GM23338 (cell line): ENCODE measurements around the gene MMAB. TPM values are rescaled to one million over a fixed set of nuclear protein-coding genes. Genes with fewer than 3 reads are reported as not detected.

Source experiments
- ATAC-seq: fragments of 200-7000 bp; cut with Tn5 transposase; 3 replicates; pipeline ENCODE4 v1.9.1; 2020
- DNase-seq: peaks from one replicate; pipeline ENCODE4 v3.0.0-alpha.2; 2015; ENCODE audit warnings: low spot score
- H2AFZ ChIP-seq: fragments of 200-600 bp; sonication (generic); 2 replicates; pipeline ENCODE4 v1.8.0; 2016; ENCODE audit warnings: antibody characterized with exemption, mild to moderate bottlenecking, moderate library complexity
- H3F3A ChIP-seq: fragments of 200-600 bp; sonication (generic); replicated peaks from 2 replicates; pipeline ENCODE4 v1.8.0; 2017; ENCODE audit warnings: antibody characterized with exemption, mixed run types, low read depth
- H3K27ac ChIP-seq: fragments of 200-600 bp; sonication (generic); 2 replicates; pipeline ENCODE4 v1.6.1; 2016; ENCODE audit warnings: low read depth
- H3K27me3 ChIP-seq: fragments of 200-600 bp; sonication (generic); 2 replicates; pipeline ENCODE4 v1.8.0; 2016; ENCODE audit warnings: mild to moderate bottlenecking, mixed run types, moderate library complexity; ENCODE audit not compliant: insufficient read depth
- H3K36me3 ChIP-seq: fragments of 200-600 bp; sonication (generic); 2 replicates; pipeline ENCODE4 v1.8.0; 2016; ENCODE audit warnings: mild to moderate bottlenecking; ENCODE audit not compliant: insufficient read depth
- H3K4me1 ChIP-seq: fragments of 200-600 bp; sonication (generic); 2 replicates; pipeline ENCODE4 v1.8.0; 2016; ENCODE audit warnings: mild to moderate bottlenecking, moderate library complexity; ENCODE audit not compliant: insufficient read depth
- H3K4me2 ChIP-seq: fragments of 200-600 bp; sonication (generic); 2 replicates; pipeline ENCODE4 v1.7.1; 2017; ENCODE audit warnings: mixed run types
- H3K4me3 ChIP-seq: fragments of 200-600 bp; sonication (generic); 2 replicates; pipeline ENCODE4 v1.6.1; 2016; ENCODE audit warnings: mixed run types
- H3K79me2 ChIP-seq: fragments of 200-600 bp; sonication (generic); replicated peaks from 2 replicates; pipeline ENCODE4 v1.8.0; 2017; ENCODE audit warnings: mild to moderate bottlenecking; ENCODE audit not compliant: insufficient read depth
- H3K9me2 ChIP-seq: fragments of 200-600 bp; sonication (generic); 2 replicates; pipeline ENCODE4 v1.8.0; 2017; ENCODE audit not compliant: insufficient read depth
- H4K20me1 ChIP-seq: fragments of 200-600 bp; sonication (generic); replicated peaks from 2 replicates; pipeline ENCODE4 v1.8.0; 2017; ENCODE audit warnings: mild to moderate bottlenecking; ENCODE audit not compliant: insufficient read depth
- H3K27ac Mint-ChIP-seq: 2 replicates; pipeline ENCODE4 v1.8.0; 2020; ENCODE audit warnings: inconsistent platforms, mild to moderate bottlenecking, moderate library complexity, mixed read lengths
- H3K27me3 Mint-ChIP-seq: 3 replicates; pipeline ENCODE4 v1.8.0; 2022; ENCODE audit warnings: low read depth, mild to moderate bottlenecking, moderate library complexity, mixed read lengths, inconsistent platforms; ENCODE audit not compliant: insufficient read depth, poor library complexity
- H3K36me3 Mint-ChIP-seq: 3 replicates; pipeline ENCODE4 v1.8.0; 2021; ENCODE audit warnings: low read depth, mild to moderate bottlenecking, inconsistent platforms, moderate library complexity, mixed read lengths
- H3K4me1 Mint-ChIP-seq: 3 replicates; pipeline ENCODE4 v1.8.0; 2020; ENCODE audit warnings: mild to moderate bottlenecking, inconsistent platforms, mixed read lengths
- H3K4me3 Mint-ChIP-seq: 3 replicates; pipeline ENCODE4 v1.8.0; 2021; ENCODE audit warnings: moderate library complexity, mild to moderate bottlenecking, inconsistent platforms, mixed read lengths
- H3K9me3 Mint-ChIP-seq: 3 replicates; pipeline ENCODE4 v1.8.0; 2020; ENCODE audit warnings: moderate library complexity, mild to moderate bottlenecking, inconsistent platforms, mixed read lengths
- CREB1 ChIP-seq: fragments of 250-450 bp; sonication (Bioruptor Pico); IDR thresholded peaks from 2 replicates; pipeline ENCODE4 v1.5.0; 2020; ENCODE audit warnings: low read depth, mild to moderate bottlenecking, moderate library complexity
- CTCF ChIP-seq, 2 experiments: fragments of 200-600 bp in 1 of 2; sonication (generic) in 1 of 2; conservative IDR thresholded peaks; 2 replicates each; pipeline versions ENCODE4 v1.5.1 to v1.6.1; 2016 to 2017; ENCODE audit warnings: antibody characterized with exemption in 2 of 2, low read depth in 2 of 2, mild to moderate bottlenecking in 2 of 2, moderate library complexity in 1 of 2
- ETS1 ChIP-seq: IDR thresholded peaks from 2 replicates; pipeline ENCODE4 v1.6.1; 2016; ENCODE audit warnings: antibody characterized with exemption
- EZH2 ChIP-seq: fragments of 200-600 bp; sonication (generic); IDR thresholded peaks from one replicate; pipeline ENCODE4 v1.8.0; 2017; ENCODE audit warnings: antibody characterized with exemption, mild to moderate bottlenecking, low read depth; ENCODE audit not compliant: unreplicated experiment
- EZH2phosphoT487 ChIP-seq: fragments of 200-600 bp; sonication (generic); IDR thresholded peaks from one replicate; pipeline ENCODE4 v1.8.1; 2018; ENCODE audit warnings: antibody characterized with exemption; ENCODE audit not compliant: unreplicated experiment
- JUNB ChIP-seq: IDR thresholded peaks from one replicate; pipeline ENCODE4 v1.6.1; 2016; ENCODE audit warnings: antibody characterized with exemption; ENCODE audit not compliant: unreplicated experiment
- NANOG ChIP-seq: IDR thresholded peaks from 2 replicates; pipeline ENCODE4 v1.6.1; 2016; ENCODE audit warnings: antibody characterized with exemption, borderline replicate concordance
- POLR2AphosphoS5 ChIP-seq: IDR thresholded peaks from 2 replicates; pipeline ENCODE4 v1.6.1; 2016; ENCODE audit warnings: antibody characterized with exemption, low read depth
- REST ChIP-seq: IDR thresholded peaks from one replicate; pipeline ENCODE4 v1.6.1; 2018; ENCODE audit warnings: antibody characterized with exemption; ENCODE audit not compliant: unreplicated experiment
- STAT1 ChIP-seq: IDR thresholded peaks from one replicate; pipeline ENCODE4 v1.6.1; 2016; ENCODE audit warnings: antibody characterized with exemption; ENCODE audit not compliant: unreplicated experiment
- ZNF114 ChIP-seq: fragments of 250-450 bp; sonication (Bioruptor Pico); IDR thresholded peaks from 2 replicates; pipeline ENCODE4 v1.5.0; 2020; ENCODE audit warnings: mild to moderate bottlenecking, moderate library complexity
- ZNF331 ChIP-seq: fragments of 250-450 bp; sonication (Bioruptor Pico); IDR thresholded peaks from 2 replicates; pipeline ENCODE4 v1.5.0; 2020; ENCODE audit warnings: low read depth, mild to moderate bottlenecking, moderate library complexity
- ZNF462 ChIP-seq: fragments of 250-450 bp; sonication (Bioruptor Pico); IDR thresholded peaks from 2 replicates; pipeline ENCODE4 v1.5.0; 2020; ENCODE audit warnings: mild to moderate bottlenecking, moderate library complexity
- polyA plus RNA-seq: library from polyadenylated mRNA; unstranded; fragments of >200 nt; fragmentation: Nextera tagmentation; extraction: Ambion mirVana; gene quantifications from 2 replicates; pipeline ENCODE4 v1.2.1, GENCODE V29; 2016
- total RNA-seq: library from RNA; depleted of rRNA; stranded (reverse); fragments of >200 nt; shearing (Covaris generic); gene quantifications from 2 replicates; pipeline ENCODE4 v1.2.3, GENCODE V29; 2014

The MMAB gene
- total and polyA plus RNA-seq, 2 experiments from 2014 or later = 24.7 to 38.5 TPM

- Histone ChIP-seq H3K79me2 (no peaks in the 10 kb centered on the region), H3K9me2 (no peaks in the 10 kb centered on the region), H2AFZ (no peak overlapping the region), H3K27me3 (no peaks in the 10 kb centered on the region), H3K36me3 (no peaks in the 10 kb centered on the region; the same call in 1 of the 2 replicates), H3K4me3 (no peak overlapping the region), H3K4me2 (no peak overlapping the region), H3K27ac (no peak overlapping the region), H4K20me1 (no peaks in the 10 kb centered on the region; the same call in 1 of the 2 replicates), H3K4me1 (no peaks in the 10 kb centered on the region), H3F3A (no peaks in the 10 kb centered on the region)
- no peak overlapping the region; the same call in 1 of the 2 replicates for H3K27ac Mint-ChIP-seq
- peaks cover 10% of the 10 kb centered on the region for H3K27me3 Mint-ChIP-seq
- no peaks in the 10 kb centered on the region for H3K9me3 Mint-ChIP-seq
- no peak overlapping the region for H3K4me3 Mint-ChIP-seq
- ATAC-seq = no peak
- no peaks in the 10 kb centered on the region for H3K4me1 Mint-ChIP-seq
- peaks cover 11% of the 10 kb centered on the region for H3K36me3 Mint-ChIP-seq
- no peak for DNase-seq
- TF ChIP-seq CTCF (conservative IDR thresholded peaks at IDR 0.05; ENCODE audit: low read depth in 2 of 2) = no peak
- TF ChIP-seq ZNF331 = no peak
- TF ChIP-seq CREB1 = no peak
- TF ChIP-seq ZNF462 = no peak
- TF ChIP-seq EZH2 = no peak
- TF ChIP-seq NANOG = no peak
- TF ChIP-seq ZNF114 (CRISPR knock-in tag) = no peak
- no peak for TF ChIP-seq REST
- no peak for TF ChIP-seq POLR2AphosphoS5
- no peak for TF ChIP-seq JUNB
- no peak for TF ChIP-seq ETS1
- TF ChIP-seq STAT1 = no peak
- no peak for TF ChIP-seq EZH2phosphoT487
Observed at GRCh38 chr12:109590566-109590965, 17.3 kb upstream of the MMAB start.
